RWPE2 (cell line): ENCODE results near the gene HIP1R.

Source experiments
- ATAC-seq: fragments of 200-7000 bp; cut with Tn5 transposase; 3 replicates; pipeline ENCODE4 v1.9.1; 2021; ENCODE audit warnings: low read depth
- DNase-seq: peaks from one replicate; pipeline ENCODE4 v3.0.0-alpha.2; 2020; ENCODE audit warnings: low spot score
- H3K27ac ChIP-seq: fragments of 450-650 bp; 2 replicates; pipeline ENCODE4 v1.5.1; 2017; ENCODE audit warnings: mild to moderate bottlenecking; ENCODE audit not compliant: poor library complexity, severe bottlenecking
- H3K27me3 ChIP-seq: fragments of 250-450 bp; sonication (Bioruptor Pico); 2 replicates; pipeline ENCODE4 v1.5.1; 2021; ENCODE audit warnings: mild to moderate bottlenecking, moderate library complexity; ENCODE audit not compliant: insufficient read depth, poor library complexity, severe bottlenecking
- H3K36me3 ChIP-seq: fragments of 250-450 bp; sonication (Bioruptor Pico); 2 replicates; pipeline ENCODE4 v1.5.1; 2020; ENCODE audit warnings: low read depth, mild to moderate bottlenecking, moderate library complexity
- H3K4me1 ChIP-seq: fragments of 250-450 bp; sonication (Bioruptor Pico); 2 replicates; pipeline ENCODE4 v1.5.1; 2021; ENCODE audit warnings: mild to moderate bottlenecking, moderate library complexity; ENCODE audit not compliant: insufficient read depth, poor library complexity, severe bottlenecking
- H3K4me3 ChIP-seq: fragments of 250-450 bp; sonication (Bioruptor Pico); 2 replicates; pipeline ENCODE4 v1.5.1; 2021; ENCODE audit warnings: mild to moderate bottlenecking, moderate library complexity; ENCODE audit not compliant: severe bottlenecking
- H3K9me3 ChIP-seq: fragments of 250-450 bp; sonication (Bioruptor Pico); 2 replicates; pipeline ENCODE4 v1.5.1; 2021; ENCODE audit warnings: mild to moderate bottlenecking, moderate library complexity; ENCODE audit not compliant: severe bottlenecking
- CTCF ChIP-seq: fragments of 450-650 bp; IDR thresholded peaks from one replicate; pipeline ENCODE4 v1.5.1; 2017; ENCODE audit warnings: mild to moderate bottlenecking, moderate library complexity; ENCODE audit not compliant: poor library complexity, severe bottlenecking

The HIP1R gene

GRCh38 chr12:122867691-122868461 is 32.6 kb downstream of the HIP1R start:
- Histone ChIP-seq H3K27ac (peak overlapping the region; percentile 80), H3K36me3 (peaks cover 69% of the 10 kb centered on the region)
- ATAC-seq = peak; percentile 66

GRCh38 chr12:122868471-122869177 is 33.4 kb downstream of the HIP1R start:
- ATAC-seq (no peak), DNase-seq (no peak)
- peaks cover 72% of the 10 kb centered on the region for H3K36me3 ChIP-seq
- no peaks in the 10 kb centered on the region for H3K27me3 ChIP-seq
- no peaks in the 10 kb centered on the region for H3K9me3 ChIP-seq
- H3K27ac ChIP-seq = peak overlapping the region; percentile 80
- no peak for TF ChIP-seq CTCF
- H3K4me1 ChIP-seq = peaks cover 41% of the 10 kb centered on the region
- H3K4me3 ChIP-seq = no peak overlapping the region

More at GRCh38 chr12:122867691-122868461, 32.6 kb downstream of the HIP1R start:
- H3K27me3 ChIP-seq = no peaks in the 10 kb centered on the region
- peaks cover 40% of the 10 kb centered on the region for H3K4me1 ChIP-seq
- peak; percentile 47 for TF ChIP-seq CTCF
- no peaks in the 10 kb centered on the region for H3K9me3 ChIP-seq
- peak; percentile 85 for DNase-seq
- H3K4me3 ChIP-seq = no peak overlapping the region

GRCh38 chr12:122869207-122869973 is 34.1 kb downstream of the HIP1R start:
- Histone ChIP-seq H3K36me3 (peaks cover 70% of the 10 kb centered on the region), H3K4me3 (no peak overlapping the region), H3K27ac (peak overlapping the region; percentile 80), H3K9me3 (no peaks in the 10 kb centered on the region), H3K4me1 (peaks cover 43% of the 10 kb centered on the region), H3K27me3 (no peaks in the 10 kb centered on the region)
- TF ChIP-seq CTCF = no peak
- no peak for DNase-seq
- ATAC-seq = no peak

- H3K27ac ChIP-seq = peak overlapping the region; percentile 80
- H3K9me3 ChIP-seq = no peaks in the 10 kb centered on the region
- peaks cover 62% of the 10 kb centered on the region for H3K36me3 ChIP-seq
- H3K27me3 ChIP-seq = no peaks in the 10 kb centered on the region
- no peak for DNase-seq
- no peak for ATAC-seq
- no peak for TF ChIP-seq CTCF
- no peak overlapping the region for H3K4me3 ChIP-seq
- peaks cover 45% of the 10 kb centered on the region for H3K4me1 ChIP-seq
Measured at GRCh38 chr12:122870163-122870842, 35.0 kb downstream of the HIP1R start.
